HG03139 (cell line): ENCODE measurements around the gene IRAK1.

Experiments
- ATAC-seq: cut with Tn5 transposase; IDR thresholded peaks from one replicate; pipeline ENCODE4 v1.9.1; 2021; ENCODE audit not compliant: unreplicated experiment

The IRAK1 gene

GRCh38 chrX:153973127-153974002 lies 46.3 kb downstream of the IRAK1 start:
- ATAC-seq, result no peak

DNA sequence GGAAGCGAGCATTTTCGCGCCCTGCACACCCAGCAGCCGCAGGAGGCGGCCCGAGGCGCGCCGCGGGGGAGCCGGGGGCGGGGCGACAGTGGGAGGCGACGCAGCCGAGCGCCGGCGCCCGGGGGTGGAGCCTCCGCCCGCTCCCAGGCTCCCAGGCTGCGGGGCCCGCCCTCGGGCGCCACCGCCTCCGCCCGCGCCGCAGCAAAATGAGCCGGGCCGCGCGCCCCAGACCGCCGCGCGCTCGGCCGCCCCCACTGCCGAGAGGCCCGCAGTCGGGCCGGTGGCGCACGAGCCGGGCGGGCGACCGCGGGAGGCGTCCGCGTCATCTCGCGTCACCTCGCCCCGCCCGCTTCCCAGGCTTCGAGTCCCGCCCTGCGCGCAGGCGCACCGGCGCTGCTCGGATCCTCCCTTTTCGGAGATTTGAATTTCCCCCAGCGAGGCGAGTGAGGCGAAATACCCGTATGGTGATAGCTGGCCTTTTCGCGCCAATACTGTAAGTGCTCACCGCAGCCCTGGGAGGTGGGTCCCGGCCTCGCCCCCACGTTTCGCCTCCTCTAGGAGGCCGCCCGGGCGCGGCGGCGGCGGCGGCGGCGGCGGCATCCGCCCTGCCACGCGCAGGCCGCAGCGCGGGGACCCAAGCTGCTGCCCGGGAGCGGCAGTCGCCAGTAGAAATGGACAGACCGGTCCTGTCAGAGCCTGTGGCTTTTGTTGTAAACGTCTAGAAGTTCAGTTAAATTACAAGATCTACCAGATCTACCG lies 47.2 kb downstream of the IRAK1 start, which contains the start of gene TMEM187:
TMEM187 (plus strand) TSS at position 387 of the 759 bp plus-strand sequence. CDS start 9,309 bp downstream, outside the sequence.
- ATAC-seq, result peak; percentile 32

- peak; percentile 37 for ATAC-seq
Measured at GRCh38 chrX:153971450-153972367, 48.0 kb downstream of the IRAK1 start, which contains the start of gene HCFC1. Gene HCFC1 (minus strand): TSS chrX:153971818. CDS start chrX:153970840, 978 bp downstream.

DNA sequence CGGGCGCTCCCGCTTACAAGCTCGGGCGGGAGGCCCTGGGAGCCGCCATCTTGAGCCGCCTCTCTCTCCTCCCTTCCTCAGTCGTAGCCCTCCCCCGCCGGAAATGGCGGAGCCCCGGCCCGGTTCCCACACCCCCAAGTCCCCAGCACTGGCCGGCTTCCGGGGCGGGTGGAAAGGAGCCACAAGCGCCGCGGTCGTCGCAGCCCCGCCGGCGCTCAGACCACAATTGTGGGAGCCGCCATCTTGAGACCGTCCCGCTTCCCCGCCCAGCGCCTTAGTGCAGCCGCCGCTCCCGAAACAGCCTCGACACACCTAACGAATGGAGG lies 48.6 kb downstream of the IRAK1 start:
- ATAC-seq, result peak; percentile 26

DNA sequence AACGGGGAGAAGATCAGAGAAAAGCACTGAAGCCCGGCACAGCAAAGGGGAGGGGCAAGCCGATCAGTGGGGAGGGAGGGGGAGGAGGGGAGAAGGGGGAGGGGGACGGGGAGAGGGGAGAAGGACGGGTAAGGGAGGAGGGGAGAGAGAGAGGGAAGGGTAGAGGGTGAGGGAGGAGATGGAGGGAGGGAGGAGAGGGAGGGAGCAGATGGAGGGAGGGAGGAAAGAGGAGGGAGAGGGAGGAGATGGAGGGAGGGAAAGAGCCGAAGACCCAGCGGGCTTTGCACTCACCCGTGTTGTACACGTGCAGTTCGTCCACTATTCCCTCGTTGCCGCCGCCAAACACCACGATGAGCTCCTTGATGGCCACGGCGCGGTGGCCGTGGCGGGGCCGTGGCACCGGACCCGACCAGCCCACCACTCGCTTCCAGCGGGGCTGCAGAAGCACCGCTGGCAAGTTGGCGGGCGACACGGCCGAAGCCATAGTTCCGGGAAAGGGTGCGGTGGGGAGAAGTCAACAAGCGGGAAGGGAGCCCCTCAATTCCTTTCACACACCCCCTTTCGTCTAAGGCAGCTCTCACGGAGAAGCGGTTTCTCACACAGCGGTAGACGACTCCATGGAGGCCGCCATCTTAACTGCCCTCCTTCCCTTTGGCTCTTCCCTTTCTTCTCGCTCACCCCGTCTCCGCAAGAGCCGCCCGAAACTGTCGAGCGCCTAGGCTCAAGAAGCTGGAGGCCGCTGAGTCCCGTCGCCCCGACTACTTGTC lies 49.2 kb downstream of the IRAK1 start:
- ATAC-seq, result no peak

DNA sequence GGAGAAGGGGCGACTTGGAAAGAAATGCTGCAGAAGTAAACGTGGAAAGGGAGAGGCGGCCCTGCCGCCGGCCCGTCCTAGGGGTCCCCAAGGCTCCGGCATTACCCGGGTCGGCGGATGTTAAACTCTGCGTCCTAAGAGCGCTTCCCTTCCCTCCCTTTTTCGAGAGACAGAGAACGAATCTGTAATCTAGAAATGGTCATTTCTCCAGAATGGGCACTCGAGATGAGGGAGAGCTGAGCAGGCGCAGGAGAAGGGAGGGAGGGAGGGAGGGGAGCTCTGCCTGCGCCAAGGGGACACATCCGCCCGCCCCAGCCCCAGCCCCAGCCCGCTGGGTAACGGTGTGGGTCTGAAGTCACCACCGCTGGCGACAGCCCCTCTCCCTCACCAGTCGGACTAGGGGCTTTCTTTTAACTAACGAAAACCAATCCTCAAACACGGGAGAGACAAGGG lies 49.8 kb downstream of the IRAK1 start:
- no peak for ATAC-seq

DNA sequence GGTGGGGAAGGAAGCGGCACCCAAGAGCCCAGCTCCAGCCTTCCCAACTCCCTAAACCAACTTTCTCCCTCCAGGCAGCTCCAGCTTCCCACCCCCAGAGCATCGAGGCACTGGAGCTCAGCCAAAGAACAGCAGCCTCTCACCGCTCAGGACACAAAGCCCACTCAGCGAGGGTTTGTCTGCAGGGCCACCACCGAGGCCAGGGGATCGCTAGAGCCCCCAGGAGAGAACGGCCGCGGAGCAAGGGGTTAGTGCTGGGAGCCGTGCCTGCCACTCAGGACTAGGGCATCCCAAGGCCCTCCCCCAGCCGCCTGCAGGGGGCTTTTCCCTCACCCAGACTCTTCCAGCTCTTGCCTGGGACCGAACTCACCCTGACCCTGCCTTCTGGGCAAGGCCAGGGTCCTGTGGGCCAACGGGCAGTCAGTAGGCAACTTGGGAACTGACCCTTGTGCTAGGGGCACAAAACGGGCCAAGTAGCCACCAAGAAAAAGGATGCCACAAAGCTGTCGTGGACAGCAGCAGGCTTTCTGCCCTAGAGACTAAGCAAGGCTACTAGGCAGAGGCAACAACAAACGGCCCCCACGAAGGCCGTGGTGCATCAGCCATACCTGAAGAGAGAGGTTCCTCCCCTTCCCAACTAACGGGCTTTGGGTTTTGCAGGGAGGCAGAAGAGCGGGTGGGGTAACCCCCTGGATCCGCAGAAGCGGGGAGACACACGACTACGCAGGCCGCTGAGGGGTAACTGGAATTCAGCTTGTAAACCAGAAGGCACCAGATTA lies 50.4 kb downstream of the IRAK1 start:
- no peak for ATAC-seq

DNA sequence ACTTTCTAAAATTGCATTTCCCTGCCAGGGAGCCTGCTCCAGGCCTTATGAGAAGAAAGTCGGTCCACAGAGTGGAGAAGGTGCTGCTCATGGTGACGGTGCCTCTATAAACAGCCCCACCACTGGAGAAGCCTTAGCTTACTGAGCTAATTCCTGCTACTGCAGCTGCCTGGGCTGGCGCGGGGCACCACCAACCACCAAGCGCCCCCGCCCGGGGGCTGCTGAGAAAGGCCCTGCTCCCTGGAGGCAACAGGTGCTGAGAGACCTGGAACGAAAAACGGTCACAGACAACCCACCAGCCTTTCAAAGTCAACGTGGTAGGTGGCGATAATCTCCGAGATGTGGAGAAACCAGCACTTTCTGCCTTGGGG lies 51.0 kb downstream of the IRAK1 start:
- no peak for ATAC-seq

GRCh38 chrX:153968255-153968654 lies 51.4 kb downstream of the IRAK1 start:
- no peak for ATAC-seq

- ATAC-seq, result no peak
Measured at GRCh38 chrX:153967536-153968224, 52.0 kb downstream of the IRAK1 start.

GRCh38 chrX:153966841-153967535 lies 52.7 kb downstream of the IRAK1 start:
- ATAC-seq, result no peak

GRCh38 chrX:153966283-153966688 lies 53.4 kb downstream of the IRAK1 start:
- ATAC-seq, result no peak

GRCh38 chrX:153965406-153965805 lies 54.3 kb downstream of the IRAK1 start:
- no peak for ATAC-seq

GRCh38 chrX:153964105-153964504 lies 55.6 kb downstream of the IRAK1 start:
- no peak for ATAC-seq

- ATAC-seq, result no peak
Measured at GRCh38 chrX:153963546-153963945, 56.2 kb downstream of the IRAK1 start.

DNA sequence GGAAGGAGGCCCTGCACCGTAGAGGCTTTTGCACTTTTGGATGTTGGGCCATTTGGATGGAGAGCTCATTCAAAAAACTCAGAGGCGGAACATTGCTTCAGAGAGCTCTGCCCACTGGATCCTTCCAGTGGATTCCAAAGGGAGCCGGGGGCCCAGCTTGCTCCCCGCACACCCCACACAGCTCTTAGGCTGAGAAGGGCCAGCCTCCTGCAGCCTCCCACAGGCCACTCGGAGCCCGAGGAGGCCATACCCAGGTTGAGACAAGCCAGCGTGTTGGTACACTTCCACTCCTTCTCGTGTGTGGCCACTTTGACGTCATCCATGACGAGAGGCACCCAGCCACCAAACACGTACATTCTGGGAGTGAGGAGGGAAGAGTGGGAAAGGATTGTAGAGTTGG lies 58.4 kb downstream of the IRAK1 start:
- no peak for ATAC-seq

GRCh38 chrX:153960786-153961185 lies 58.9 kb downstream of the IRAK1 start:
- no peak for ATAC-seq
